Kidney (tissue), 14 donors: ENCODE results near the gene NUTF2. TPM values are rescaled to one million over a fixed set of nuclear protein-coding genes. Genes with fewer than 3 reads are reported as not detected.

Experiments used
- DNase-seq, 5 donors: peaks; one replicate each; pipeline ENCODE4 v3.0.0-alpha.2; 2013 to 2020
- FAIRE-seq: peaks from 2 replicates; lab custom pipeline; 2012; peaks lifted over from hg19 to GRCh38; lab: Jason Lieb, UNC
- H3K27ac ChIP-seq, 2 donors: one replicate each; pipeline ENCODE4 v1.7.0; 2013; ENCODE audit warnings: low read depth in 2 of 2, low read length in 2 of 2, inconsistent platforms in 1 of 2
- H3K27me3 ChIP-seq: one replicate; pipeline ENCODE4 v1.7.1; 2013; ENCODE audit warnings: low read length, inconsistent platforms; ENCODE audit not compliant: control insufficient read depth, insufficient read depth
- H3K36me3 ChIP-seq, 3 donors: one replicate each; pipeline versions ENCODE4 v1.7.0 to v1.7.1; 2013; ENCODE audit warnings: low read length in 3 of 3, control low read depth in 1 of 3, inconsistent platforms in 1 of 3; ENCODE audit not compliant: insufficient read depth in 3 of 3, control insufficient read depth in 2 of 3
- H3K4me1 ChIP-seq, 3 donors: one replicate each; pipeline versions ENCODE4 v1.7.0 to v1.7.1; 2013; ENCODE audit warnings: low read length in 3 of 3, inconsistent platforms in 1 of 3, low read depth in 1 of 3; ENCODE audit not compliant: control insufficient read depth in 2 of 3, insufficient read depth in 2 of 3
- H3K4me3 ChIP-seq, 3 donors: one replicate each; pipeline versions ENCODE4 v1.7.0 to v1.8.1; 2013; ENCODE audit warnings: low read length in 3 of 3, control low read depth in 1 of 3, inconsistent platforms in 1 of 3
- H3K9ac ChIP-seq, 3 donors: one replicate each; pipeline versions ENCODE4 v1.7.0 to v1.7.1; 2013; ENCODE audit warnings: low read length in 3 of 3, control low read depth in 1 of 3, inconsistent platforms in 1 of 3
- H3K9me3 ChIP-seq, 3 donors: one replicate each; pipeline versions ENCODE4 v1.7.0 to v1.7.1; 2013; ENCODE audit warnings: low read length in 3 of 3, control low read depth in 1 of 3, inconsistent platforms in 1 of 3; ENCODE audit not compliant: control insufficient read depth in 2 of 3, insufficient read depth in 1 of 3
- intact Hi-C: fragments of 100-400 bp; cut with DNase I; formaldehyde crosslinking; loops from one replicate; pipeline ENCODE4 v1.11.1; 2022
- polyA plus RNA-seq: library from polyadenylated mRNA; stranded (reverse); fragments of 350-450 nt; fragmentation: Illumina TruSeq; extraction: RNeasy Lipid Tissue Mini Kit (QIAGEN cat#74804); gene quantifications from one replicate; pipeline ENCODE4 v1.2.3, GENCODE V29; 2014; ENCODE audit warnings: low read depth, low replicate concordance; ENCODE audit not compliant: insufficient read depth
- total RNA-seq: library from RNA; stranded (reverse); fragmentation: NEBNext Ultra II Directional; extraction: Animal tissue kit (Norgen Biotek cat#: 25700); gene quantifications from one replicate; pipeline ENCODE4 v1.2.1, GENCODE V29; 2021
- TF ChIP-seq, protein P1 (sequence below): IDR thresholded peaks from 3 replicates; pipeline ENCODE4 v1.5.1; 2012; ENCODE audit warnings: mild to moderate bottlenecking, moderate library complexity, borderline replicate concordance; ENCODE audit not compliant: insufficient read depth; ENCODE audit errors: extremely low read depth
- donor health status: control.
- donor health status: control.
- donor health status: control.
- donor health status: control.
- donor health status: control.
- donor health status: DM: yes; HTN: yes; CAD: no.
- donor health status: Normal renal cell carcinoma (clear cell type).

Gene NUTF2
- total and polyA plus RNA-seq, 2 donors from 2014 or later: 76.4 to 107 TPM

DNA sequence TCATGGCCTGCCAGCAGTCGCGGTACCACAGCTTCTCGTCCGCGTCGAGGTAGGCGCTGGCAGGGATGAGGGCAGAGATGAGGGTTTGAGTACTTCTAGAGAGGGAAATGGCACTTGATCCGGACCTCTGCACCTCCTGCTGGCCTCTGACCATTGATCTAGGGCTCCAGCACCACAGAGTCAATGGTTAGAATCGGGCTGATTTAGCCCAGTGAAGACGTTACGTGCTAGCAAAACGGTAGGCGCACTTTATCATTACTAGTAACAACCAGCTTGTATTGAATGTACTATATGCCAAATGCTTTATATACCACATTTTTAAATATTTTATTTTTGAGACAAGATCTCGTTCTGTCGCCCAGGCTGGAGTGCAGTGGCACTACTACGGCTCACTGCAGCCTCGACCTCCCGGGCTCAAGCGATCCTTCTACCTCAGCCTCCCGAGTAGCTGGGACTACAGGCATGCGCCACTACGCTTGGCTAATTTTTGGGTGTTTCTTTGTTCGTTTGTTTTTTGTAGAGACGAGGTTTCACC, 39.5 kb upstream of the NUTF2 start:
- no peaks in the 10 kb centered on the region for H3K27me3 ChIP-seq
- DNase-seq: peak in 1 of 5 donors; percentile 7
- peak overlapping the region in 2 of 3 donors; percentile 66 to 73 for H3K9ac ChIP-seq
- H3K27ac ChIP-seq: peak overlapping the region in 1 of 2 donors; percentile 49
- H3K9me3 ChIP-seq: no peaks in the 10 kb centered on the region
- peaks cover 0 to 16% (median 11%) of the 10 kb centered on the region in 3 donors for H3K4me1 ChIP-seq
- no peak for FAIRE-seq
- H3K36me3 ChIP-seq: peaks cover 0 to 4% (median 1%) of the 10 kb centered on the region in 3 donors
- H3K4me3 ChIP-seq: peak overlapping the region; percentile 74 to 94 (median 86)
- TF ChIP-seq, protein P1, sequence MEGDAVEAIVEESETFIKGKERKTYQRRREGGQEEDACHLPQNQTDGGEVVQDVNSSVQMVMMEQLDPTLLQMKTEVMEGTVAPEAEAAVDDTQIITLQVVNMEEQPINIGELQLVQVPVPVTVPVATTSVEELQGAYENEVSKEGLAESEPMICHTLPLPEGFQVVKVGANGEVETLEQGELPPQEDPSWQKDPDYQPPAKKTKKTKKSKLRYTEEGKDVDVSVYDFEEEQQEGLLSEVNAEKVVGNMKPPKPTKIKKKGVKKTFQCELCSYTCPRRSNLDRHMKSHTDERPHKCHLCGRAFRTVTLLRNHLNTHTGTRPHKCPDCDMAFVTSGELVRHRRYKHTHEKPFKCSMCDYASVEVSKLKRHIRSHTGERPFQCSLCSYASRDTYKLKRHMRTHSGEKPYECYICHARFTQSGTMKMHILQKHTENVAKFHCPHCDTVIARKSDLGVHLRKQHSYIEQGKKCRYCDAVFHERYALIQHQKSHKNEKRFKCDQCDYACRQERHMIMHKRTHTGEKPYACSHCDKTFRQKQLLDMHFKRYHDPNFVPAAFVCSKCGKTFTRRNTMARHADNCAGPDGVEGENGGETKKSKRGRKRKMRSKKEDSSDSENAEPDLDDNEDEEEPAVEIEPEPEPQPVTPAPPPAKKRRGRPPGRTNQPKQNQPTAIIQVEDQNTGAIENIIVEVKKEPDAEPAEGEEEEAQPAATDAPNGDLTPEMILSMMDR: no peak
- intact Hi-C loops: no loop called here

- H3K9me3 ChIP-seq: no peaks in the 10 kb centered on the region
- TF ChIP-seq, protein P1: no peak
- intact Hi-C loops: loop anchor here (10.0 kb wide), 1 partner anchor 113 kb away; no protein-coding TSS in a partner anchor
- H3K9ac ChIP-seq: no peak overlapping the region
- no peaks in the 10 kb centered on the region for H3K36me3 ChIP-seq
- H3K27me3 ChIP-seq: no peaks in the 10 kb centered on the region
- H3K27ac ChIP-seq: no peak overlapping the region
- FAIRE-seq (no peak), DNase-seq (no peak)
- H3K4me1 ChIP-seq: no peaks in the 10 kb centered on the region
- H3K4me3 ChIP-seq: no peak overlapping the region
These were observed 34.8 kb upstream of the NUTF2 start for GRCh38 chr16:67811899-67812298.

DNA sequence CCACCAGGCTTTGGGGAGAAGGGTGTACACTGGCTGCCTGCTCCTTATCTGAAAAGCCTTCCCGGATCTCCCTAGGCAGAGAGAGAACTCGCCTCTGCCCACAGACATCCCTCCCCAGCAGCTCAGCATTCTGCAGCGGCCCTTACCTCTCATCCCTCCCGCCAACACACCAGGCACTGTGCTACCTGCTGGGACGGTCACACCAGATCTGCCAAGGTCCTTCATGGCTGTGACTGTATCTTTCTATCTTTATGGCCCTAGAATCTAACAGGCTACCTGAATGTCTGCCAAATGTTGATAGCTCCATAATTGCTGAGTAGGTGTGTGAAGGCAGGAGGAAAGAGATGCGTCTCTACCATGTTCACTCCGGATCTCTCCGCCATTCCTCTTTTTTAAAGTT, 32.2 kb upstream of the NUTF2 start:
- no peak overlapping the region for H3K27ac ChIP-seq
- H3K9ac ChIP-seq: no peak overlapping the region
- TF ChIP-seq, protein P1: no peak
- no peaks in the 10 kb centered on the region for H3K27me3 ChIP-seq
- H3K36me3 ChIP-seq: no peaks in the 10 kb centered on the region
- H3K4me3 ChIP-seq: no peak overlapping the region
- no peaks in the 10 kb centered on the region for H3K4me1 ChIP-seq
- no peaks in the 10 kb centered on the region for H3K9me3 ChIP-seq
- intact Hi-C loops: loop anchor here (10.0 kb wide), 1 partner anchor 110 kb away; no protein-coding TSS in a partner anchor
- DNase-seq: no peak
- FAIRE-seq: no peak
